Measurements from ENCODE around the gene RPL10A. TPM values are rescaled to one million over a fixed set of nuclear protein-coding genes. Genes with fewer than 3 reads are reported as not detected.

Gene RPL10A
- total and polyA plus RNA-seq, 2 of the 13 experiments (the other 11 are each of a cell fraction or from before 2014, with no cell fraction given), result 1,854 to 2,726 TPM

DNA sequence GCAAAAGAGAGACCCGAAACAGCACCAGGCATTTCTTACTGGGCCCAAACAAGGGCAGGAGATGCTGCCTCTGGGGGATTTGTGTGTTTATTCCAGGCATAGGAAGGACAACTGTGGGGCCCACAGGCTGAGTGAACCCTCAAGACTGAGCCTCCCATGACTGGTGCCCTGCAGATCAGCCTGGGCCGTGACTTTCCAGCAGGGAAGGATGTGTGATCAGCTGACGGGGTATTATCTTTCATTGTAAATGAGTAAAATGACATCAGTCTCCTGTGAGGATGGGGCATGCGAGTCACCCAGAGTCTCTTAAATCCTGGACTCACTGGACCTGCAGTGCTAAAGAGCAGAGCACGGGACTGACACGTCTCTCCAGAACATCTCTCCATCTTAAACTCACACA lies 32.6 kb downstream of the RPL10A start:
- no peak overlapping the region for H3K27ac ChIP-seq (ENCODE audit: extremely low read length, insufficient read depth, low read length)
- DNase-seq (ENCODE audit: low spot score) (peak; percentile 34), FAIRE-seq (no peak), ATAC-seq (no peak)
- BruUV-seq (replicated peaks), result no TSS peak
- H3K27me3 ChIP-seq (ENCODE audit: control insufficient read depth in 1 of 2, insufficient read depth in 2 of 2, low read length in 2 of 2), result peaks cover 11 to 47% of the 10 kb centered on the region in 2 experiments; a peak in 4 of 5 replicates
- ChIA-PET CTCF (ENCODE audit: low intra/inter-chr PET ratio, low total read pairs) (no interaction called here), POLR2A (no interaction called here)
- H2AFZ ChIP-seq (ENCODE audit: low read length), result no peak overlapping the region
- H3K9me3 ChIP-seq (ENCODE audit: low read length), result no peaks in the 10 kb centered on the region
- intact Hi-C loops (cut with micrococcal nuclease; ENCODE audit: unreplicated experiment) (no loop called here), in situ Hi-C loops (cut with HindIII; ENCODE audit: extremely low pct_ligation_motif_present, low pct_unique_long_range_greater_than_20kb) (no loop called here)
- H3K79me2 ChIP-seq (ENCODE audit: insufficient read depth, low read length), result peaks cover 4% of the 10 kb centered on the region
- no peak overlapping the region for H3K4me3 ChIP-seq (replicated peaks in 1 of 3; ENCODE audit: insufficient read depth in 1 of 3, low read depth in 2 of 3, low read length in 3 of 3)
- H3K36me3 ChIP-seq (replicated peaks in 1 of 2; ENCODE audit: control insufficient read depth in 1 of 2, insufficient read depth in 2 of 2, low read length in 2 of 2), result no peaks in the 10 kb centered on the region
- H3K4me2 ChIP-seq (ENCODE audit: low read depth, low read length), result peak overlapping the region; percentile 20; the same call in 1 of the 2 replicates
- peaks cover under 1% of the 10 kb centered on the region; the same call in 1 of the 2 replicates for H4K20me1 ChIP-seq (ENCODE audit: insufficient read depth, low read length)
- H3K4me1 ChIP-seq (ENCODE audit: insufficient read depth, low read length), result peaks cover 40% of the 10 kb centered on the region
- WGBS (ENCODE audit: low lambda C conversion rate), result 4% methylated on average over 6 of the region's 6 CpGs
- no peak overlapping the region for H3K9ac ChIP-seq (ENCODE audit: insufficient read depth, low read depth, low read length)
- TF ChIP-seq THAP11 (CRISPR knock-in tag; IDR thresholded peaks at IDR 0.05) (no peak), RXRA (CRISPR knock-in tag; IDR thresholded peaks at IDR 0.05) (no peak), ZNF605 (CRISPR knock-in tag; IDR thresholded peaks at IDR 0.05) (0 out of 2 replicates have a peak, but pooled peaks have one; percentile 16), FOXA1 (IDR thresholded peaks at IDR 0.05) (no peak), FOXA1 (CRISPR knock-in tag; IDR thresholded peaks at IDR 0.05) (no peak), TARDBP (CRISPR knock-in tag; IDR thresholded peaks at IDR 0.05) (no peak), ZNF788 (CRISPR knock-in tag; IDR thresholded peaks at IDR 0.05; ENCODE audit: borderline replicate concordance) (no peak), NR3C1 (CRISPR knock-in tag; IDR thresholded peaks at IDR 0.05) (no peak), TBL1XR1 (IDR thresholded peaks at IDR 0.05; ENCODE audit: borderline replicate concordance, low read length, partially characterized antibody) (no peak), ZNF781 (CRISPR knock-in tag; IDR thresholded peaks at IDR 0.05; ENCODE audit: borderline replicate concordance, not compliant biosample characterization) (no peak), ZNF598 (CRISPR knock-in tag; IDR thresholded peaks at IDR 0.05; ENCODE audit: borderline replicate concordance) (no peak), CHCHD3 (CRISPR knock-in tag; IDR thresholded peaks at IDR 0.05) (no peak), GZF1 (CRISPR knock-in tag; IDR thresholded peaks at IDR 0.05) (no peak), SETDB1 (CRISPR knock-in tag; IDR thresholded peaks at IDR 0.05; ENCODE audit: borderline replicate concordance) (no peak), PAX8 (CRISPR knock-in tag; IDR thresholded peaks at IDR 0.05; ENCODE audit: borderline replicate concordance) (no peak), PCBP1 (IDR thresholded peaks at IDR 0.05; ENCODE audit: borderline replicate concordance, low read depth, low read length) (no peak), HNF4G (IDR thresholded peaks at IDR 0.05; ENCODE audit: borderline replicate concordance, low read depth, low read length) (no peak), HNF4G (CRISPR knock-in tag; IDR thresholded peaks at IDR 0.05; ENCODE audit: borderline replicate concordance, low read depth) (no peak), JUN (CRISPR knock-in tag; IDR thresholded peaks at IDR 0.05) (no peak), YY1 (IDR thresholded peaks at IDR 0.05; ENCODE audit: insufficient read depth, insufficient replicate concordance, low read depth, low read length) (no peak), SAP130 (CRISPR knock-in tag; IDR thresholded peaks at IDR 0.05; ENCODE audit: low read depth) (0 out of 2 replicates have a peak, but pooled peaks have one; percentile 10)
- TF ChIP-seq, protein P1, sequence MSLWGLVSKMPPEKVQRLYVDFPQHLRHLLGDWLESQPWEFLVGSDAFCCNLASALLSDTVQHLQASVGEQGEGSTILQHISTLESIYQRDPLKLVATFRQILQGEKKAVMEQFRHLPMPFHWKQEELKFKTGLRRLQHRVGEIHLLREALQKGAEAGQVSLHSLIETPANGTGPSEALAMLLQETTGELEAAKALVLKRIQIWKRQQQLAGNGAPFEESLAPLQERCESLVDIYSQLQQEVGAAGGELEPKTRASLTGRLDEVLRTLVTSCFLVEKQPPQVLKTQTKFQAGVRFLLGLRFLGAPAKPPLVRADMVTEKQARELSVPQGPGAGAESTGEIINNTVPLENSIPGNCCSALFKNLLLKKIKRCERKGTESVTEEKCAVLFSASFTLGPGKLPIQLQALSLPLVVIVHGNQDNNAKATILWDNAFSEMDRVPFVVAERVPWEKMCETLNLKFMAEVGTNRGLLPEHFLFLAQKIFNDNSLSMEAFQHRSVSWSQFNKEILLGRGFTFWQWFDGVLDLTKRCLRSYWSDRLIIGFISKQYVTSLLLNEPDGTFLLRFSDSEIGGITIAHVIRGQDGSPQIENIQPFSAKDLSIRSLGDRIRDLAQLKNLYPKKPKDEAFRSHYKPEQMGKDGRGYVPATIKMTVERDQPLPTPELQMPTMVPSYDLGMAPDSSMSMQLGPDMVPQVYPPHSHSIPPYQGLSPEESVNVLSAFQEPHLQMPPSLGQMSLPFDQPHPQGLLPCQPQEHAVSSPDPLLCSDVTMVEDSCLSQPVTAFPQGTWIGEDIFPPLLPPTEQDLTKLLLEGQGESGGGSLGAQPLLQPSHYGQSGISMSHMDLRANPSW (CRISPR knock-in tag; IDR thresholded peaks at IDR 0.05; ENCODE audit: borderline replicate concordance), result no peak
- TF ChIP-seq, protein P2, sequence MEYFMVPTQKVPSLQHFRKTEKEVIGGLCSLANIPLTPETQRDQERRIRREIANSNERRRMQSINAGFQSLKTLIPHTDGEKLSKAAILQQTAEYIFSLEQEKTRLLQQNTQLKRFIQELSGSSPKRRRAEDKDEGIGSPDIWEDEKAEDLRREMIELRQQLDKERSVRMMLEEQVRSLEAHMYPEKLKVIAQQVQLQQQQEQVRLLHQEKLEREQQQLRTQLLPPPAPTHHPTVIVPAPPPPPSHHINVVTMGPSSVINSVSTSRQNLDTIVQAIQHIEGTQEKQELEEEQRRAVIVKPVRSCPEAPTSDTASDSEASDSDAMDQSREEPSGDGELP (IDR thresholded peaks at IDR 0.05; ENCODE audit: borderline replicate concordance, low read depth), result peak; percentile 57; the same call in 1 of the 2 replicates
- TF ChIP-seq, protein P3, sequence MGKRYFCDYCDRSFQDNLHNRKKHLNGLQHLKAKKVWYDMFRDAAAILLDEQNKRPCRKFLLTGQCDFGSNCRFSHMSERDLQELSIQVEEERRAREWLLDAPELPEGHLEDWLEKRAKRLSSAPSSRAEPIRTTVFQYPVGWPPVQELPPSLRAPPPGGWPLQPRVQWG (CRISPR knock-in tag; IDR thresholded peaks at IDR 0.05; ENCODE audit: borderline replicate concordance, low read depth), result no peak
